GM12873 (cell line): ENCODE results near the gene ITGA8.

Source experiments
- TF ChIP-seq, protein P1 (sequence below): IDR thresholded peaks from 2 replicates; pipeline ENCODE4 v1.5.1; 2012; ENCODE audit warnings: low read depth, mild to moderate bottlenecking, moderate library complexity, low read length, control low read depth; ENCODE audit not compliant: insufficient read depth; ENCODE audit errors: missing control alignments

The ITGA8 gene

DNA sequence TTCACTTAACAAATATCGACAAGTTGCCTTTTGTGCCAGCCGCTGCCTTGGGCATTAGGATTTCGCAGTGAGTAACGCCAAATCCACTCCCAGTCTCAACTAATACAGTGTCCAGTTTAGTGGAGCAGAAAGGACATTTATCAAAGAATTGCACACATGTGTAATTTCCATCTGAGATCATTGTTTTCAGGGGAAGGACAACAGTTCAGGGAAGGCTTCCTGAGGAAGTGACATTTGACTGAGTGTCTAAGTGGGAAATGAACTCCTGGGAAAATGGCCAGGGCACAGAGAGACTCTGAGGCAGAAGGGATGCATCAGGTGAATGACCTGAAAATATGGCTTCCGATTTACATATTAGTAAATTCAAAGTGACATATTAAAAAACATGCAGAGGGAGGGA lies 89.4 kb downstream of the ITGA8 start:
- TF ChIP-seq, protein P1, sequence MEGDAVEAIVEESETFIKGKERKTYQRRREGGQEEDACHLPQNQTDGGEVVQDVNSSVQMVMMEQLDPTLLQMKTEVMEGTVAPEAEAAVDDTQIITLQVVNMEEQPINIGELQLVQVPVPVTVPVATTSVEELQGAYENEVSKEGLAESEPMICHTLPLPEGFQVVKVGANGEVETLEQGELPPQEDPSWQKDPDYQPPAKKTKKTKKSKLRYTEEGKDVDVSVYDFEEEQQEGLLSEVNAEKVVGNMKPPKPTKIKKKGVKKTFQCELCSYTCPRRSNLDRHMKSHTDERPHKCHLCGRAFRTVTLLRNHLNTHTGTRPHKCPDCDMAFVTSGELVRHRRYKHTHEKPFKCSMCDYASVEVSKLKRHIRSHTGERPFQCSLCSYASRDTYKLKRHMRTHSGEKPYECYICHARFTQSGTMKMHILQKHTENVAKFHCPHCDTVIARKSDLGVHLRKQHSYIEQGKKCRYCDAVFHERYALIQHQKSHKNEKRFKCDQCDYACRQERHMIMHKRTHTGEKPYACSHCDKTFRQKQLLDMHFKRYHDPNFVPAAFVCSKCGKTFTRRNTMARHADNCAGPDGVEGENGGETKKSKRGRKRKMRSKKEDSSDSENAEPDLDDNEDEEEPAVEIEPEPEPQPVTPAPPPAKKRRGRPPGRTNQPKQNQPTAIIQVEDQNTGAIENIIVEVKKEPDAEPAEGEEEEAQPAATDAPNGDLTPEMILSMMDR = no peak

DNA sequence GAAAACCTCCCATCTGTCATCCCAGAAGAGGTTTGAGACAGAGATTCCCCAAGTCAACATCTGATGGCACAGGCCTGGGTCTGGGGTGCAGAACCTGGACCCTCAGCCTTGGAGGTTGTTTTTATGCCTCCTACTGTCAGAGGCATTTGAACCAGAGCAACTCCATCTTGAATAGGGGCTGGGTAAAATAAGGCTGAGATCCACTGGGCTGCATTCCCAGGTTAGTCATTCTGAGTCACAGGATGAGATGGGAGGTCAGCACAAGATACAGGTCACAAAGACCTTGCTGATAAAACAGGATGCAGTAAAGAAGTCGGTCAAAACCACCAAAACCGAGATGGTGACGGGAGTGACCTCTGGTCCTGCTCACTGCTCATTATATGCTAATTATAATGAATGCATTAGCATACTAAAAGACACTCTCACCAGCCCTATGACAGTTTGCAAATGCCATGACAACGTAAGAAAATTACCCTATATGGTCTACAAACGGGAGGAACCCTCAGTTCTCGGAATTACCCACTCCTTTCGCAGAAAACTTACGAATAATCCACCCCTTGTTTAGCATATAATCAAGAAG lies 92.0 kb downstream of the ITGA8 start:
- TF ChIP-seq, protein P1 = no peak

DNA sequence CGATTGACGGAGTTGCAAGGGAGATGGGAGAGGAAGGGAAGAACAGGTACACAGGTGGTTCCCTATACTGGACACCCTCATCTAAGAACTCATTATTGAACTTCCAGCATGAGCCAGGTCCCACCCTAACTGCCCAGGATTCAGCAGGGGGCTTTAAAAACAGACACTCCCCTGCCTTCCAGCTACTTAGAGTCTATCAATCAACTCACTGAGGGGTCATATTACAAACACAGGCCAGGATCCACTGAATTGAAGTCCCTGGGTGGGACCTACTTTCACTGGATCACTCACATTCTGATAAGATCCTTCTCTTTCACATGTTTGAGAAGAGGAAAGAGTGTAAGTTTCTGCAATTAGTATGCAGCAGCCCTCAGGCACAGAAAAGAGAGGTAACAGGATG lies 92.8 kb downstream of the ITGA8 start:
- TF ChIP-seq, protein P1 = no peak

DNA sequence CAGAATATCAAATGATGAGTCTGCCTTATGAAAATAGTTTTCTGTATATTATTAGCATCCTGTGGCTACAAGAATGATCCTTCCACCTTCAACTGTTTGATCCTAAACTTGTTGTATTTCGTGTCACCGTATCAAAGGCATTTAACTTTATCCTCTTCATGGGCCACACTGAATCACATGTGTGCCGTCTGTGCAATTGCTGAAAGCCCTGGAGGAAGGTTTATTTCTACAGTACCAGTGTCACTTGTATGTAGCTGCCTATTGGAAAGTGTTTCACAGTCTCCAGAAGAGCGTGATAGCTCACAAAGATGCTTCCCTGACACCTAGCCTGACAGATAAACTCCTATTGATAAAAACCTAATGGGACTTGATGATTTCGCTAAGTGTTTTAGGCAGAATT lies 94.5 kb downstream of the ITGA8 start:
- TF ChIP-seq, protein P1 = no peak

DNA sequence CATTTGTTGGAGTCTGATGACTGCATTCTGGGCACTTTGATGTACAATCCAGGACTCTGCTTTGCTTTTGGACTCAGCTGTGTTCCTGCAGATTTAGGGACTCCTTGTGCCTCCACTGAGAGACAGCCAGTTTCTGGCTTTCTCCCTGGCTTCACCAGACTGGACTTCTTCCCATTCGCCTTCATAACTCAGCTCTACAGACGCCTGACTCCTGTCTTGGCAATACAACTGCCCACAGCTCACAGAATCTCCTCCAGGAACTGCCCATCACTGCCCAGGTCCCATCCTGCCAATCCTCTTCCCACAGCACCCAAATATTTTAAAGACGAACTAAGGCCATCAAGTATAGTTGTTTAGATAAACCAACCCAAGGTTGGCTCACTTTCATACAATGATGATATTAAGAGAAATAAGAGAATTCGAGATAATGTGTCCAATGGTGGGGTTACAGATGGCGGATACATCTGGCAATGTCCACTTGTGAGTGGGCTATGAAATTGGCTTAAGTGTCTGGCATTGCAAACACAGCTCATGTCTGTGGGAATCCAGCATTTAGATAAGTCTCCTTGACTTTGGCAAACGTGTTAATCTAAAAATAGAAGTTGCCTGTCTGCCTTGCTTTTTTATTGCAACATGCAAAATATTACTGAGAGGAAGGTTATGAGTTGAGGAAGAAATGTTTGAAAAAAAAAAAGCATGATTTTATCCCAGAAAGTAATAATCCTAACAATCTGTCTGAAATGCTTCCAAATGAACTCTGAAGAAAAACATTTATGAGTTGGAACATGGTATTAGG lies 95.1 kb downstream of the ITGA8 start:
- TF ChIP-seq, protein P1 = no peak

DNA sequence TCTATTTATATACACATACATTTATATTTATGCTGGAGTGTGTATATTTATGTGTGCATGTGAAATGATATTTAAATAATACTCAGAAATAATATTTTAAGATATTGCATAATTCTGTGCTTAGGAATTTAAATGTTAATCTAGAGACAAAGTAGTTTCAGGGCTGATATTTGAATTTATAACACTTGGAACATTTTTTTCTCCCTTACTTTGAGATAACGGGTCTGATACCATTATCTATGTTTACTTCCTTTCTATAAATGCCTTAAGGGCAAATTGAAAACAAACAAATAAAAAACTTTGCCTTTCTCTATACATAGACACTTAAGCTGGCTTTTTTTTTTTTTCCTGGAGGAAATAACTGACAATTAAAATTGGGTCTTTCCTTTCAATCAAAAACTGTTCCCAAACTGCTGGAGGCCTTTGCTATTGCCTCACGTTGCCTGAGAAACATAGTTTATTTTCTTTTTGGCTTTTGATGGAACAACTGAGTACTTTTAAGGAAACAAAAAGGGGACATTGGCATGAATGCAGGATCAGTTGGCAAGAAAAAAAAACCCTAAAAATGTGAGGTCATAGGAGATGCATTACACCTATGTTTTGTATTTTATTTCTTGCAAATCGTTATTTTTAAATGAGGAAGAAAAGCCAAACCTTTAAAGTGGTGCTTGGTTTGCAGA lies 98.7 kb downstream of the ITGA8 start:
- TF ChIP-seq, protein P1 = no peak

DNA sequence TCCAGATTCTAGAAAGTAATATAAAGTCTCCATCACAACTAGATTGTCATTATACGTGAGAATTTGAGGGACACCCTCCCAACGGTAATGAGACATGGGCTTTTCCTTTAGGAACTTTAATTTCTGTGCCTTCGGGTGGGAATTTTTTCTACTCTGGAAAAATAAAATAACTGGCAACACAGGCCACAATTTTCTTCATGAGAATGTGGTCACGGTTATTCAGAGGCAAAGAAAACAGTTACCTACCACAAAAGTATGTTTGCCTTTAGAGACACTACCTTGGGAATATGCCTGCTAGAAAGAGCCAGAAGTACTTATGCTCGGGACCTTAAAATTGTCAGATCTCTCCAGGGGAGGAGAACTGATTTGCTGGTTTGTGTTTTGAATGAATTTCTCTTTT lies 99.4 kb downstream of the ITGA8 start:
- TF ChIP-seq, protein P1 = no peak
